ENCODE measurements around the gene MME.

The MME gene

DNA sequence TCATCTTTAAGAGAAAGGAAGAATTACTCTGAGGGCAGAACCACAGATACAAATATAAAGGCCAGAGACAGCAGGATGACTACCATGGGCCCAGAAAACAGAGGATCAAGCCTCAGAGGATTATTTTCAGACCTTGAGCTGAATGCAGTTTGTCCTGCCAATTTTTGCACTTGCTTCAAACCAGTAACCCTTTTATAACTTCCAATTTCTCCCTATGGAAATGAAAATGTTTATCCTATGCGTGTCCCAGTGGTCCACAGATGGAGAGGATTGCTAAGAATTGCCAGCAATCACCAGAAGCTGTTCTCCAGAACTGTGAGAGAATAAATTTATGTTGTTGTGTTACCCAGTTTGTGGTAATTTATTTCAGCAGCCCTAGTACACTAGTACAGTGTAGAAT, 26.4 kb upstream of the MME start:
- H3K9me3 ChIP-seq, result no peaks in the 10 kb centered on the region; the same call in none of the 2 replicates
- no peaks in the 10 kb centered on the region for H3K4me1 ChIP-seq
- TF ChIP-seq, protein P1, sequence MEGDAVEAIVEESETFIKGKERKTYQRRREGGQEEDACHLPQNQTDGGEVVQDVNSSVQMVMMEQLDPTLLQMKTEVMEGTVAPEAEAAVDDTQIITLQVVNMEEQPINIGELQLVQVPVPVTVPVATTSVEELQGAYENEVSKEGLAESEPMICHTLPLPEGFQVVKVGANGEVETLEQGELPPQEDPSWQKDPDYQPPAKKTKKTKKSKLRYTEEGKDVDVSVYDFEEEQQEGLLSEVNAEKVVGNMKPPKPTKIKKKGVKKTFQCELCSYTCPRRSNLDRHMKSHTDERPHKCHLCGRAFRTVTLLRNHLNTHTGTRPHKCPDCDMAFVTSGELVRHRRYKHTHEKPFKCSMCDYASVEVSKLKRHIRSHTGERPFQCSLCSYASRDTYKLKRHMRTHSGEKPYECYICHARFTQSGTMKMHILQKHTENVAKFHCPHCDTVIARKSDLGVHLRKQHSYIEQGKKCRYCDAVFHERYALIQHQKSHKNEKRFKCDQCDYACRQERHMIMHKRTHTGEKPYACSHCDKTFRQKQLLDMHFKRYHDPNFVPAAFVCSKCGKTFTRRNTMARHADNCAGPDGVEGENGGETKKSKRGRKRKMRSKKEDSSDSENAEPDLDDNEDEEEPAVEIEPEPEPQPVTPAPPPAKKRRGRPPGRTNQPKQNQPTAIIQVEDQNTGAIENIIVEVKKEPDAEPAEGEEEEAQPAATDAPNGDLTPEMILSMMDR (IDR thresholded peaks at IDR 0.05; ENCODE audit: low read depth, low read length), result no peak
- no peak overlapping the region for H3K4me3 ChIP-seq (ENCODE audit: low read depth, low read length)
- no peaks in the 10 kb centered on the region for H3K36me3 ChIP-seq
- no peak for DNase-seq
- no peaks in the 10 kb centered on the region for H3K27me3 ChIP-seq

DNA sequence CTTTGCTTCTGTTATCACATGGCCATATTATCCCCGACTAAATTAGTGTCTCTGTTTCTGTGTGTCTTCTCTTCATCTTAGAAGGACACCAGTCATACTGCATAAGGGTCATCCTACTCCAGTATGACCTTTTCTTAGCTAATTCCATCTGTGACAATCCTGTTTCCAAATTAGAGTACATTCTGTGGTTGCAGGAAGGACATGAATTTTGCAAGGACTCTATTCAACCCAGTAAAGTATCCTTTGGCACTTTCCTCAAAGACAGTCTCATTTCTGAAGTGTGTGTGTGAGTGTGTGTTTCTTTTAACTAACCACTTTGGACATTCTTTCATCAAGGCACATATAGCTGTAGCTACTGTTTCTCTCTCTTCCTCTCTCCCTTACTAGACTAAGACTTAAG, 15.2 kb upstream of the MME start:
- Histone ChIP-seq H3K9me3 (no peaks in the 10 kb centered on the region), H3K27me3 (no peaks in the 10 kb centered on the region), H3K36me3 (no peaks in the 10 kb centered on the region), H3K4me1 (no peaks in the 10 kb centered on the region), H3K4me3 (ENCODE audit: low read depth, low read length) (no peak overlapping the region)
- DNase-seq, result no peak
- TF ChIP-seq, protein P1 (IDR thresholded peaks at IDR 0.05; ENCODE audit: low read depth, low read length), result no peak

DNA sequence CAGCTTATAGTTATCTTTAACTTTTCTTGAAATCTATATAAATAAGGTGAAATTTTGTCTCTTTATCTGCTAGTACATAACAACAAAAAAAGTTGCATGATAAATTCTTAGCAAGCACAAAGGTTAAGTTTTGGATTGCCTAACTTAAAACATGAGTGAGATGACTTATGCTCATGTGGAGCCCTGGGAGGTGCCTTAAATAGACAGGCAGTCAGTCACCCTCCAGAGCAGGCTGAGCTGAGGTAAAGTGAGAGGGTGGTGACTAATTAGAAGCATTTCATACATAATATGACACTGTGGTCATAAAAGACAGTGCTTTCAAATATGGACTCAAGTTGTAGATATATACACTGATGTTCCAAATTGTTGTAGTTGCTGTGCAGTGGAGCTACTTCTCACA, 14.6 kb upstream of the MME start:
- DNase-seq, result no peak
- no peaks in the 10 kb centered on the region for H3K4me1 ChIP-seq

DNA sequence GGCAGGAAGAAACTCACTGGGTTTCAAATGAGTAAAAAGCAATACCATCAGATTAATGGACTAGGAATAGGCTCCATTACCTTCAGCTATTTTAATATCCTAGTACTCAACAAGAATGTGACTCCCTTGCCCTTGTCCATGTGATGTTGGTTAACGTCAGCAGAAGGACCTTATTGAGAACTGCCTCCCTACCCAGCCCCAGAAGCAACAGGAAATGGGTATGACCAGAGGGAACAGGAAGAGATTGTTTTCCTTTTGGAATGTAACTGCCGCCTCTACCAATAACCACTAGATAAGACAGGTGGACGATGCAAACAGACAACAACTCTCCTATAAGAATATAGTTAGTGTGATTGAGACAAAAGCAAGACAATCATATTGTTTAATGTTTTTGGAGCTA, 10.4 kb upstream of the MME start:
- no peaks in the 10 kb centered on the region for H3K4me1 ChIP-seq

More for the DNA sequence above, 14.6 kb upstream of the MME start:
- no peak overlapping the region for H3K4me3 ChIP-seq (ENCODE audit: low read depth, low read length)
- no peaks in the 10 kb centered on the region for H3K27me3 ChIP-seq
- no peaks in the 10 kb centered on the region for H3K9me3 ChIP-seq
- H3K36me3 ChIP-seq, result no peaks in the 10 kb centered on the region
- TF ChIP-seq, protein P1 (IDR thresholded peaks at IDR 0.05; ENCODE audit: low read depth, low read length), result no peak

DNA sequence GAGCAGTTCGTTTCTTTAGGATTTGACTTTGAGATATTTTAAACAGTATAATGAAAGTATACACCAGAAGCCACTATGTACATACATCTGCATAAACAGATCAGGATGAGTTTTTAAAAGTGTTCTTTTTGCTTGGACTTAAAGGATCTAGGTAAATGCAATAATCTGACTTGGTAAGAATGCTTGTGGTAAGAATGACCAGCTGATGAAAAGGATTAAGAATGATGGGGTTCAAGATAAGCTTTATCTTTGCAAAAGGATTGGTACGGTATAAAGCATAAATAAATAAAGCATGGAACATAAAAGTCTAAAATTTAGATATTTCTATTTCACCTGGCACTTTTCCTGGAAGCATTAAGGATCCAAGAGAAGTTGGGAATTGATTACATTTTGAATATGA, 9.8 kb upstream of the MME start:
- DNase-seq, result no peak
- Histone ChIP-seq H3K36me3 (no peaks in the 10 kb centered on the region), H3K9me3 (no peaks in the 10 kb centered on the region), H3K27me3 (no peaks in the 10 kb centered on the region), H3K4me1 (no peaks in the 10 kb centered on the region), H3K4me3 (ENCODE audit: low read depth, low read length) (no peak overlapping the region)
- TF ChIP-seq, protein P1 (IDR thresholded peaks at IDR 0.05; ENCODE audit: low read depth, low read length), result no peak

More for the DNA sequence above, 10.4 kb upstream of the MME start:
- TF ChIP-seq, protein P1 (IDR thresholded peaks at IDR 0.05; ENCODE audit: low read depth, low read length), result no peak
- Histone ChIP-seq H3K9me3 (no peaks in the 10 kb centered on the region), H3K4me3 (ENCODE audit: low read depth, low read length) (no peak overlapping the region), H3K27me3 (no peaks in the 10 kb centered on the region), H3K36me3 (no peaks in the 10 kb centered on the region)
- no peak for DNase-seq

DNA sequence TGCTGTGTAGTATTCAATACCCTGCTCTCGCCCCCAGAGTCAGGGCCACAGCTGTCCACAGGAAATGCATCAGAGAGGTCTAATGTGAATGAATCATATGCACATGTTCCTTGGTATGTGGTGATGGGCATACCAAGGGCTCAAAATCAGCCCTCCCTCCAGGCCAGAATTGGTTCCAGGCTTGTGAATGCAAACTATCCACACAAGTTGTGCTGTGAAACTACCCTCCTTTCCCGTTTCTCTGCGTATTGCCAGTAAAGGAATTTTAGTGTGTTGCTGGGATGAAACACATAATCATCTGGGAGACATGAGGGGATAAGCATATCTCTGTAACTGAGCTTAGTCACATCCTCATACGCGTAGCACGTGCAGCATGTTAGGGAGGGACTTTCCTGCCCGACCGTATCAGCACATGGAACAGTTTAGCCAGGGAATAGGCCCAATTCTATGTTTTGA, 9.2 kb upstream of the MME start:
- no peak overlapping the region for H3K4me3 ChIP-seq (ENCODE audit: low read depth, low read length)
- TF ChIP-seq, protein P1 (IDR thresholded peaks at IDR 0.05; ENCODE audit: low read depth, low read length), result no peak
- H3K4me1 ChIP-seq, result no peaks in the 10 kb centered on the region
- DNase-seq, result no peak
- no peaks in the 10 kb centered on the region for H3K9me3 ChIP-seq
- H3K36me3 ChIP-seq, result no peaks in the 10 kb centered on the region
- no peaks in the 10 kb centered on the region for H3K27me3 ChIP-seq

Data from BE2C (cell line).